CMK (cell line): ENCODE data around the gene RCC1.
"Not testable (repeated sequence)": the region's sequence is repeated elsewhere in the genome, so short reads cannot be mapped to it uniquely, and the experiment has no call there.

Experiments
- DNase-seq: peaks from one replicate; pipeline ENCODE4 v3.0.0-alpha.2; 2010; ENCODE audit warnings: low read depth

Gene RCC1

GRCh38 chr1:28512058-28512611 is 6.3 kb downstream of the RCC1 start:
- no peak for DNase-seq

- not testable (repeated sequence) for DNase-seq
Measured at GRCh38 chr1:28514445-28514933, 8.6 kb downstream of the RCC1 start.

GRCh38 chr1:28516518-28516956 is 10.7 kb downstream of the RCC1 start:
- no peak for DNase-seq

GRCh38 chr1:28517649-28517999 is 11.8 kb downstream of the RCC1 start:
- DNase-seq: no peak

GRCh38 chr1:28518000-28518744 is 12.3 kb downstream of the RCC1 start:
- peak; percentile 82 for DNase-seq

- no peak for DNase-seq
Measured at GRCh38 chr1:28518745-28519341, 13.0 kb downstream of the RCC1 start.

GRCh38 chr1:28519946-28520725 is 14.3 kb downstream of the RCC1 start:
- DNase-seq: no peak

GRCh38 chr1:28520796-28521195 is 15.0 kb downstream of the RCC1 start:
- DNase-seq: not testable (repeated sequence)

GRCh38 chr1:28521502-28522164 is 15.8 kb downstream of the RCC1 start:
- DNase-seq: no peak

GRCh38 chr1:28522537-28522936 is 16.7 kb downstream of the RCC1 start:
- not testable (repeated sequence) for DNase-seq

GRCh38 chr1:28525002-28525642 is 19.3 kb downstream of the RCC1 start:
- not testable (repeated sequence) for DNase-seq

- no peak for DNase-seq
Measured at GRCh38 chr1:28526886-28527285, 21.0 kb downstream of the RCC1 start.

GRCh38 chr1:28530456-28530855 is 24.6 kb downstream of the RCC1 start:
- no peak for DNase-seq

- no peak for DNase-seq
Measured at GRCh38 chr1:28534671-28535070, 28.8 kb downstream of the RCC1 start.

- DNase-seq: no peak
Measured at GRCh38 chr1:28535180-28535579, 29.3 kb downstream of the RCC1 start.

- no peak for DNase-seq
Measured at GRCh38 chr1:28537457-28538199, 31.8 kb downstream of the RCC1 start.

GRCh38 chr1:28538286-28538685 is 32.4 kb downstream of the RCC1 start:
- DNase-seq: no peak

- DNase-seq: no peak
Measured at GRCh38 chr1:28540651-28541050, 34.8 kb downstream of the RCC1 start.

GRCh38 chr1:28541414-28542015 is 35.7 kb downstream of the RCC1 start:
- DNase-seq: not testable (repeated sequence)

- DNase-seq: no peak
Measured at GRCh38 chr1:28545246-28545628, 39.4 kb downstream of the RCC1 start.
